NCI-H2196 treated with DMSO at 0.1 percent for 48 hours (cell line): Measurements from ENCODE around the gene HSD17B3.
"Not testable (repeated sequence)": the region's sequence is repeated elsewhere in the genome, so short reads cannot be mapped to it uniquely, and the experiment has no call there.

Experiments
- DNase-seq: peaks from one replicate; lab custom pipeline; 2025; ENCODE audit not compliant: unreplicated experiment; lab: John Stamatoyannopoulos, UW

The HSD17B3 gene

DNA sequence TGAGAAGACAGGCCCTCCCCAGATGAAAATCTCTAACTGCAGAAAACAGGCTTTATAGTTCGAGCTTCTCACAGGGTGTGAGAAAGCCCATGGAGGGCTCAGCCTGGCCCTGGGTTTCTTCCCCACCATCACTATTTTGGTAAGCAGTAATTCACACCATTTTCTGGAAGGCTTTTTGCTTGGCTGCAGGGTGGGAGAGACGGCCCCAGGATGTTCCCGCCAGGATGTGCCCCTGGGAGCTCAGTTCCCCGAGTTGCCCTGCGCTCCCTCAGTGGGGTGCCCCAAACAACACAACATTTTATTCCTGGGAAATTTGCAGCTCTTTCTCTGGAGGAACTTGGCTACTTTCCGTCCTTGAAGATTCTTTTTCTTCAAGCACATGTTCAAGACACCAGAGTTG, 100.8 kb downstream of the HSD17B3 start:
- no peak for DNase-seq

GRCh38 chr9:96199006-96199405, 103.0 kb downstream of the HSD17B3 start:
- DNase-seq: no peak

- no peak for DNase-seq
These were observed 106.4 kb downstream of the HSD17B3 start for GRCh38 chr9:96195541-96195940.

DNA sequence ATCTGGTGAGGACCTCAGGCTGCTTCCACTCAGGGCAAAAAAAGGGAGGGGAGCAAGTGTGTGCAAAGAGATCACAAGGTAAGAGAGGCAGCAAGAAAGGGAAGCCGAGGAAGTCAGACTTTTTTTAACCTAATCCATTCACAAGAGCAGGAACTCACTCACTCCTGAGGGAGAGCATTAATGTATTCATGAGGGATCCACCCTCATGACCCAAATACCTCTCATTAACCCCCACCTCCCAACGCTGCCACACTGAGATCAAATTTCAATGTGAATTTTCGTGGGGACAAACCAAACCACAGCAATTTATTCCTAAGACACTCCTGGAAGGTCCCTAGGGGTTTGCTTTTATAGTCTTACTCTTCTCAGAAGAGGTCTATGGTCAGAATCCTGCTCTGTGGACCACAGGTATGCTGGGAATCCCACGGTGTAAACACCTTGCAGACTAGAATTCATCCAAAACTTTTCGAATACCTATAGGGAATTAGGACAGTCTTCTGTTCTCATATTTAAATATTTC, 108.7 kb downstream of the HSD17B3 start:
- DNase-seq: no peak

DNA sequence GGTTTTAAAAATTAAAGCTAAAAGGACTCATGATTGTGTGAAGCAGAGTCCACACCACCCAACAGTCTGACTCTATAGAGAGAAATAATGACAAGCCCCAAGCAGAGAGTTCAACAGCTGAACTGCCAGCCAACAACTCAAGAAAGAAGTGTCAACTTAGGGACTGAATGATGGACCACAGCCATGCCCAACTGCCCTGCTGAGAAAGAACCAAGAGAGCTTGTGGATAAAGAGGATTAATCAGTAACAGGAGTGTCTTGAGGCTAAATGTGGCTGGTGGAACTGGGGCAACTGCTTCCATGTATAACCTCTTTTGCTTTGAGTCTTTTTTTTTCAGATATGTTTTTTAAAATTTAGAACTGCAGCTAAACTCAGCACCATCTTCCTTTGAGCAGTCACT, 109.3 kb downstream of the HSD17B3 start:
- DNase-seq: no peak

GRCh38 chr9:96189995-96190394, 112.0 kb downstream of the HSD17B3 start:
- DNase-seq: no peak

DNA sequence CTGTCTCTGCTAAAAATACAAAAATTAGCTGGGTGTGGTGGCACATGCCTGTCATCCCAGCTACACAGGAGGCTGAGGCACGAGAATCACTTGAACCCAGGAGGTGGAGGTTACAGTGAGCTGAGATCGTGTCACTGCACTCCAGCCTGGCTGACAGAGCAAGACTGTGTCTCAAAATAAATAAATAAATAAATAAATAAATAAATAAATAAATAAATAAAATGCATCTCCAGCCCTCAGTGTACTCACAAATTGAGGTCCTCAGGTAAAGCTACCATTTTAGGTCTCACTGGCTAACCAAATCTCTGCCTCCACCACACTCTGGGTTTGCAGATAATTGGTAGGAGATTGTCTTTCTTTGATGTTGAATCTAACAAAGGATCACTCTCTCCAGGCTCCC, 112.4 kb downstream of the HSD17B3 start:
- DNase-seq: not testable (repeated sequence)

DNA sequence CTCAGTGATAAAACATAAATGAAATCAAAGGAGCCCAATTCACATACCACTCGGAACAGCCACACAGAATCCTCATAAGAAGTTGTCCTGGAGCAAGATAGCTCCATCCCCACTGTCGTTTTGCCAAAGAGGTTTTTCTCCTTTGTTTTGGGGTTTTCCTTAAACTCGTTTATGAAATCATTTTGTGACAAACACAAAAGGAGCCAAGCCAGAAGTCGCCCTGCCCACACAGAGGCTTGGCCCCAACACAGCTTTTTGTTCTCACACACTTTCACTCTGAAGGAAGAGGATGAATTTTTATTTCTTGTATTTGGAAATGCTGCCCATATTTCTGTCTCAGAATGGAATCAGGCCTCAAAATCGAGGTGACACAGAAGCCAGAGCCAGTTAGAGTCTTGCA, 113.4 kb downstream of the HSD17B3 start:
- no peak for DNase-seq

- no peak for DNase-seq
These were observed 114.8 kb downstream of the HSD17B3 start for GRCh38 chr9:96187151-96187555.

GRCh38 chr9:96186591-96187011, 115.4 kb downstream of the HSD17B3 start:
- no peak for DNase-seq

DNA sequence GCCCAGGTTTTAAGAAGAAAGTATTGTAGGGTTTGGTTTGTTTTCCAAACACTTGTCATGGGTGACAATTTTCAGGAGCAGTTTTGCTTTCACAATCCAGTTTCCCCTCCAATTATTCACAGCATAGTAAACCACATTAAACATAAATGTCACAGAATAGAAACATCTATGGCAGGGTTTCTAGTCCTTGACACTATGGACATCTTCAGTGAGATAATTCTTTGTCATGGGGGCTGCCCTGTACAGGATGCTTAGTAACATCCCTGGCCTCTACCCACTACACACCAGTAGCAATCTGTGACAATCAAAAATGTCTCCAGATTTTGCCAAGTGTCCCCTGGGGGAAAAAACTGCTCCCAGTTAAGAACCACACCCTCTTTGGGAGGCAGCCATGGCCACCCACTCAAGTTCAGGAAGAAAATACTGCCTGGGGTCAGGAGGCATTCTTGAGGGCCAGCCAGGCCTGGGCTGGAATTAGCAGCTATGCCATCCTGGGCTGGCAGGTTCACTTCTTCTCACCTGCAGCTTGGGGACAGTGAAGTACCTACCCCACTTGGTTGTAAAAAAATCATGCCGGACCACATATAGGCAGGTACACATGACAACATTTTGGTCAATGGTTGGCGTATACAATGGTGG, 116.3 kb downstream of the HSD17B3 start:
- DNase-seq: no peak
